ENCODE results near the gene RPL18.

GRCh38 chr19:48615231-48616040, 3.5 kb downstream of the RPL18 start:
- TF ChIP-seq CTCF (IDR thresholded peaks at IDR 0.05; ENCODE audit: low read depth, low read length, missing input control) (no peak), MAX (IDR thresholded peaks at IDR 0.05) (no peak), YY1 (IDR thresholded peaks at IDR 0.05) (no peak), REST (IDR thresholded peaks at IDR 0.05) (no peak), RAD21 (IDR thresholded peaks at IDR 0.05) (no peak), ZBTB33 (IDR thresholded peaks at IDR 0.05) (no peak), HNF4G (IDR thresholded peaks at IDR 0.05) (no peak), GABPA (IDR thresholded peaks at IDR 0.05 in 1 of 2, conservative IDR thresholded peaks at IDR 0.05 in 1 of 2) (no peak), SP1 (IDR thresholded peaks at IDR 0.05) (no peak)
